GM12878 (cell line): ENCODE data around the gene SMTNL2. TPM values are rescaled to one million over a fixed set of nuclear protein-coding genes. Genes with fewer than 3 reads are reported as not detected.
"Not testable (repeated sequence)": the region's sequence is repeated elsewhere in the genome, so short reads cannot be mapped to it uniquely, and the experiment has no call there.

ENCODE experiments used
- ATAC-seq: fragments of 200-7000 bp; cut with Tn5 transposase; 3 replicates; pipeline ENCODE4 v1.9.1; 2020; ENCODE audit warnings: mild to moderate bottlenecking, moderate library complexity
- BruUV-seq: library from RNA; stranded (reverse); fragments of 400-500 nt; replicated peaks from 2 replicates; lab custom pipeline; 2021; lab: Mats Ljungman, UMichigan
- CTCF ChIA-PET: fragments of 300-600 bp; sonication (Branson Sonifier 250); formaldehyde crosslinking; extraction: SDS; loops from one replicate; lab custom pipeline; 2021; ENCODE audit warnings: inconsistent platforms; lab: Yijun Ruan, JAX
- POLR2A ChIA-PET: fragments of 350-600 bp; formaldehyde crosslinking; extraction: SDS; loops from one replicate; lab custom pipeline; 2021; ENCODE audit warnings: inconsistent platforms; lab: Charles Lee
- RAD21 ChIA-PET: fragments of 300-600 bp; sonication (Branson Sonifier 250); formaldehyde crosslinking; loops from one replicate; lab custom pipeline; 2023; ENCODE audit warnings: antibody characterized with exemption; ENCODE audit not compliant: unreplicated experiment; lab: Charles Lee
- SMC1A ChIA-PET: fragments of 300-600 bp; sonication (Branson Sonifier 250); formaldehyde crosslinking; loops from one replicate; lab custom pipeline; 2023; ENCODE audit not compliant: unreplicated experiment, uncharacterized antibody; lab: Charles Lee
- DNase-seq: peaks from one replicate; pipeline ENCODE4 v3.0.0-alpha.2; 2011; ENCODE audit warnings: low read depth, low spot score
- FAIRE-seq: peaks from 3 replicates; lab custom pipeline; 2011; peaks lifted over from hg19 to GRCh38; lab: Jason Lieb, UNC
- H2AFZ ChIP-seq: 2 replicates; pipeline ENCODE4 v1.6.0; 2011; ENCODE audit warnings: low read depth, low read length, control low read depth; ENCODE audit not compliant: control insufficient read depth
- H3K27ac ChIP-seq: 2 replicates; pipeline ENCODE4 v1.5.1; 2011; ENCODE audit warnings: control low read depth; ENCODE audit not compliant: control insufficient read depth, insufficient read depth
- H3K27me3 ChIP-seq, 2 experiments: replicated peaks in 1 of 2; 2 replicates each; pipeline versions ENCODE4 v1.6.0 to v1.6.1; 2011; ENCODE audit warnings: low read length in 1 of 2; ENCODE audit not compliant: control insufficient read depth in 2 of 2, insufficient read depth in 2 of 2
- H3K36me3 ChIP-seq, 2 experiments: 2 replicates each; pipeline ENCODE4 v1.5.1; 2011; ENCODE audit warnings: low read length in 1 of 2; ENCODE audit not compliant: control insufficient read depth in 2 of 2, insufficient read depth in 2 of 2
- H3K4me1 ChIP-seq: 2 replicates; pipeline ENCODE4 v1.6.1; 2011; ENCODE audit warnings: mild to moderate bottlenecking, low read length, moderate library complexity, mixed read lengths; ENCODE audit not compliant: control insufficient read depth, insufficient read depth
- H3K4me2 ChIP-seq: 2 replicates; pipeline ENCODE4 v1.6.0; 2011; ENCODE audit warnings: control low read depth; ENCODE audit not compliant: control insufficient read depth, insufficient read depth
- H3K4me3 ChIP-seq: fragments of 200-600 bp; sonication (generic); 2 replicates; pipeline ENCODE4 v1.5.1; 2016
- H3K79me2 ChIP-seq: 2 replicates; pipeline ENCODE4 v1.6.0; 2011; ENCODE audit warnings: low read length; ENCODE audit not compliant: control insufficient read depth, insufficient read depth
- H3K9ac ChIP-seq: 2 replicates; pipeline ENCODE4 v1.8.0; 2011; ENCODE audit warnings: low read length, control low read depth, mixed read lengths; ENCODE audit not compliant: control insufficient read depth, insufficient read depth
- H3K9me3 ChIP-seq: replicated peaks from 3 replicates; pipeline ENCODE4 v1.5.1; 2011; ENCODE audit warnings: mild to moderate bottlenecking, low read length; ENCODE audit not compliant: control insufficient read depth, insufficient read depth
- H4K20me1 ChIP-seq: 2 replicates; pipeline ENCODE4 v1.6.0; 2011; ENCODE audit not compliant: control insufficient read depth, insufficient read depth
- PBX3 ChIP-seq: IDR thresholded peaks from 2 replicates; pipeline ENCODE4 v1.6.1; 2011; ENCODE audit warnings: mild to moderate bottlenecking, low read depth, low read length, moderate library complexity; ENCODE audit not compliant: insufficient replicate concordance
- WGBS: methylation state at CpG from one replicate; pipeline ENCODE4 v1.1.6; 2016; ENCODE audit warnings: low lambda C conversion rate; ENCODE audit not compliant: insufficient replicate concordance, insufficient coverage; ENCODE audit errors: missing lambda C conversion rate; 5-methylcytosine and 5-hydroxymethylcytosine counted together
- in situ Hi-C: fragments of 300-500 bp; cut with MboI; formaldehyde crosslinking; loops from 9 replicates; pipeline ENCODE4 v1.14.3; 2018; ENCODE audit warnings: mixed read lengths
- intact Hi-C: fragments of 100-400 bp; cut with micrococcal nuclease; formaldehyde crosslinking; loops from one replicate; pipeline ENCODE4 v1.14.2; 2022; ENCODE audit not compliant: unreplicated experiment
- polyA plus RNA-seq, 11 experiments: library from polyadenylated mRNA; depleted of rRNA in 4 of 11; unstranded in 6 of 11; stranded (reverse) in 5 of 11; fragments of >200 nt; fragmentation: Nextera tagmentation in 4 of 11; fragmentation: Illumina TruSeq in 1 of 11; extraction: Ambion mirVana in 4 of 11; extraction: Trizol in 1 of 11; gene quantifications; 1 replicate in 1 of 11; 2 replicates in 10 of 11; pipeline versions ENCODE4 v1.2.1 to v1.2.3, GENCODE V29; 2011 to 2016; ENCODE audit warnings: inconsistent platforms in 2 of 11, missing spikeins in 2 of 11, low read depth in 1 of 11
- total RNA-seq, 4 experiments: library from RNA; depleted of rRNA in 3 of 4; stranded (reverse); fragments of >200 nt in 3 of 4; fragmentation: Illumina TruSeq in 1 of 4; extraction: Trizol in 1 of 4; gene quantifications; 2 replicates each; pipeline versions ENCODE4 v1.2.1 to v1.2.3, GENCODE V29; 2013 to 2021

The SMTNL2 gene
- total and polyA plus RNA-seq, 10 of the 15 experiments (the other 5 are each of a cell fraction or from before 2014, with no cell fraction given): not detected

GRCh38 chr17:4588898-4589625, 4.7 kb downstream of the SMTNL2 start:
- no peaks in the 10 kb centered on the region for H3K79me2 ChIP-seq
- H3K27ac ChIP-seq: no peak overlapping the region
- ChIA-PET RAD21 (no interaction called here), CTCF (no interaction called here), POLR2A (no interaction called here), SMC1A (no interaction called here)
- H3K9ac ChIP-seq: no peak overlapping the region
- H3K4me1 ChIP-seq: no peaks in the 10 kb centered on the region
- in situ Hi-C loops: no loop called here
- DNase-seq (no peak), ATAC-seq (no peak), FAIRE-seq (no peak)
- no peaks in the 10 kb centered on the region for H3K36me3 ChIP-seq
- H3K4me2 ChIP-seq: no peak overlapping the region
- no peak for TF ChIP-seq PBX3
- intact Hi-C loops: no loop called here
- no peaks in the 10 kb centered on the region for H3K9me3 ChIP-seq
- 25% methylated on average over 21 of the region's 22 CpGs for WGBS
- H2AFZ ChIP-seq: no peak overlapping the region
- no peak overlapping the region for H3K4me3 ChIP-seq
- no TSS peak for BruUV-seq
- H4K20me1 ChIP-seq: no peaks in the 10 kb centered on the region; the same call in none of the 2 replicates
- peaks cover 6 to 7% of the 10 kb centered on the region in 2 experiments for H3K27me3 ChIP-seq

GRCh38 chr17:4590042-4590441, 5.7 kb downstream of the SMTNL2 start:
- BruUV-seq, SMC1A ChIA-PET, in situ Hi-C loops, H3K4me3 ChIP-seq, H4K20me1 ChIP-seq, H3K4me2 ChIP-seq, DNase-seq, intact Hi-C loops, H3K27ac ChIP-seq, ATAC-seq, H3K9me3 ChIP-seq, H3K4me1 ChIP-seq, H3K9ac ChIP-seq, H2AFZ ChIP-seq, RAD21 ChIA-PET, H3K27me3 ChIP-seq, H3K79me2 ChIP-seq, FAIRE-seq, H3K36me3 ChIP-seq, CTCF ChIA-PET: not testable (repeated sequence)
- WGBS: 49% methylated on average over 10 of the region's 11 CpGs
- POLR2A ChIA-PET: interaction anchor here (0.6 kb wide), 1 partner anchor 33 kb away, joined by 5 read pairs; no protein-coding TSS in a partner anchor
